ENCODE data around the gene MAD1L1. TPM values are rescaled to one million over a fixed set of nuclear protein-coding genes. Genes with fewer than 3 reads are reported as not detected.

MAD1L1 gene
- total and polyA plus RNA-seq, 2 of the 4 experiments (the other 2 are of a cell fraction) = 29.0 to 40.9 TPM

DNA sequence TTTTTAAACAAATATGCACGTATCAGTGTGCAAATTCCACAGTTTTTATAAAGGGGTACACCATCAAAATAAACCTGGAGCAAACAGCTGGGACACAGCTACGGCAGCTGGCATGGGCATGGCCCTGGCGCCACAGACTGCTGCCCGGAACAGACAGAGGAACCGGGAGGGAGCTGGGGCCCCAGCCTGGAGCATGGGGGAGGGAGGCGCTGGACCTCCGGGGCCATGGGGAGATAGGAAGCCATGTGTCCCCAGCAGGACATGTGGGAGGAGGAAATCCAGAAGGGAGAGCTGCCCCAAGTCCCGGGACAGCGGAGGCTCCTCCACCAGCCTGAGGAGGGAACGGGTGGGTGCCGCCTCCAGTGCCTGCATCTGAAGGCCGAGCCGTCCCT lies 180.1 kb downstream of the MAD1L1 start:
- Histone ChIP-seq H3K4me3 (ENCODE audit: insufficient read depth, low read depth, low read length) (no peak overlapping the region), H3K27me3 (ENCODE audit: control insufficient read depth, insufficient read depth, low read length) (no peaks in the 10 kb centered on the region), H3K4ac (ENCODE audit: low read depth, low read length) (no peak overlapping the region), H2AFZ (replicated peaks; ENCODE audit: low read length, poor library complexity) (no peak overlapping the region), H3K14ac (replicated peaks; ENCODE audit: low read depth, low read length) (no peak overlapping the region), H4K20me1 (ENCODE audit: insufficient read depth, low read length) (peaks cover 4% of the 10 kb centered on the region), H4K8ac (ENCODE audit: low read depth in 2 of 2, low read length in 2 of 2) (no peak overlapping the region), H3K18ac (ENCODE audit: low read depth, low read length) (no peak overlapping the region), H3K9me3 (ENCODE audit: control insufficient read depth, insufficient read depth, low read length) (no peaks in the 10 kb centered on the region), H4K91ac (ENCODE audit: insufficient read depth, low read depth, low read length) (no peak overlapping the region), H3K4me2 (ENCODE audit: low read depth, low read length) (no peak overlapping the region), H3K23ac (ENCODE audit: low read depth, low read length) (no peak overlapping the region), H2AK5ac (ENCODE audit: low read depth, low read length) (no peak overlapping the region), H2BK120ac (ENCODE audit: low read depth, low read length) (no peak overlapping the region), H3K9ac (ENCODE audit: low read depth, low read length) (no peak overlapping the region), H2AK9ac (replicated peaks; ENCODE audit: low read depth, low read length, poor library complexity) (no peak overlapping the region), H3K56ac (ENCODE audit: extremely low read depth, insufficient read depth, low read length) (no peak overlapping the region), H4K5ac (ENCODE audit: low read depth, low read length) (no peak overlapping the region), H2BK20ac (ENCODE audit: low read depth, low read length) (no peak overlapping the region), H3K9me1 (ENCODE audit: insufficient read depth, low read length) (peaks cover 3% of the 10 kb centered on the region), H3K27ac (ENCODE audit: insufficient read depth, low read length) (no peak overlapping the region), H2BK5ac (ENCODE audit: low read depth, low read length, poor library complexity, severe bottlenecking) (no peak overlapping the region), H3K79me1 (ENCODE audit: low read depth in 1 of 2, low read length in 2 of 2) (peaks cover 4 to 14% of the 10 kb centered on the region in 2 experiments), H3K4me1 (ENCODE audit: control insufficient read depth, insufficient read depth, low read length) (no peaks in the 10 kb centered on the region), H2BK15ac (ENCODE audit: low read depth, low read length) (no peak overlapping the region), H3K36me3 (ENCODE audit: control insufficient read depth, insufficient read depth, low read length) (no peaks in the 10 kb centered on the region; the same call in 1 of the 2 replicates)
- in situ Hi-C loops (cut with MboI; ENCODE audit: low sequenced_read_pairs) = no loop called here
- BruUV-seq (replicated peaks) = no TSS peak
- ChIA-PET CTCF (no interaction called here), POLR2A (ENCODE audit: unreplicated experiment) (no interaction called here)
- no peak for TF ChIP-seq CHD1 (IDR thresholded peaks at IDR 0.05; ENCODE audit: low read depth, low read length)
- no peak for TF ChIP-seq SMC3 (IDR thresholded peaks at IDR 0.05; ENCODE audit: low read depth, low read length)
- TF ChIP-seq MAZ (IDR thresholded peaks at IDR 0.05; ENCODE audit: borderline replicate concordance, low read depth, low read length) = no peak
- no peak for TF ChIP-seq MAFK (IDR thresholded peaks at IDR 0.05; ENCODE audit: low read depth, low read length)
- TF ChIP-seq BHLHE40 (IDR thresholded peaks at IDR 0.05; ENCODE audit: low read depth, low read length) = no peak
- TF ChIP-seq, protein P1, sequence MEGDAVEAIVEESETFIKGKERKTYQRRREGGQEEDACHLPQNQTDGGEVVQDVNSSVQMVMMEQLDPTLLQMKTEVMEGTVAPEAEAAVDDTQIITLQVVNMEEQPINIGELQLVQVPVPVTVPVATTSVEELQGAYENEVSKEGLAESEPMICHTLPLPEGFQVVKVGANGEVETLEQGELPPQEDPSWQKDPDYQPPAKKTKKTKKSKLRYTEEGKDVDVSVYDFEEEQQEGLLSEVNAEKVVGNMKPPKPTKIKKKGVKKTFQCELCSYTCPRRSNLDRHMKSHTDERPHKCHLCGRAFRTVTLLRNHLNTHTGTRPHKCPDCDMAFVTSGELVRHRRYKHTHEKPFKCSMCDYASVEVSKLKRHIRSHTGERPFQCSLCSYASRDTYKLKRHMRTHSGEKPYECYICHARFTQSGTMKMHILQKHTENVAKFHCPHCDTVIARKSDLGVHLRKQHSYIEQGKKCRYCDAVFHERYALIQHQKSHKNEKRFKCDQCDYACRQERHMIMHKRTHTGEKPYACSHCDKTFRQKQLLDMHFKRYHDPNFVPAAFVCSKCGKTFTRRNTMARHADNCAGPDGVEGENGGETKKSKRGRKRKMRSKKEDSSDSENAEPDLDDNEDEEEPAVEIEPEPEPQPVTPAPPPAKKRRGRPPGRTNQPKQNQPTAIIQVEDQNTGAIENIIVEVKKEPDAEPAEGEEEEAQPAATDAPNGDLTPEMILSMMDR (conservative IDR thresholded peaks at IDR 0.05; ENCODE audit: low read depth, low read length) = no peak
- no peak for TF ChIP-seq POLR2A (IDR thresholded peaks at IDR 0.05; ENCODE audit: low read depth, low read length)
- TF ChIP-seq FOS (IDR thresholded peaks at IDR 0.05; ENCODE audit: low read depth, low read length) = no peak
- TF ChIP-seq CEBPB (IDR thresholded peaks at IDR 0.05; ENCODE audit: low read depth, low read length) = no peak
- no peak for TF ChIP-seq RAD21 (IDR thresholded peaks at IDR 0.05; ENCODE audit: low read length)
- TF ChIP-seq RCOR1 (IDR thresholded peaks at IDR 0.05; ENCODE audit: insufficient replicate concordance, low read length) = no peak
- TF ChIP-seq MXI1 (IDR thresholded peaks at IDR 0.05; ENCODE audit: borderline replicate concordance, low read depth, low read length) = no peak
- TF ChIP-seq, protein P2, sequence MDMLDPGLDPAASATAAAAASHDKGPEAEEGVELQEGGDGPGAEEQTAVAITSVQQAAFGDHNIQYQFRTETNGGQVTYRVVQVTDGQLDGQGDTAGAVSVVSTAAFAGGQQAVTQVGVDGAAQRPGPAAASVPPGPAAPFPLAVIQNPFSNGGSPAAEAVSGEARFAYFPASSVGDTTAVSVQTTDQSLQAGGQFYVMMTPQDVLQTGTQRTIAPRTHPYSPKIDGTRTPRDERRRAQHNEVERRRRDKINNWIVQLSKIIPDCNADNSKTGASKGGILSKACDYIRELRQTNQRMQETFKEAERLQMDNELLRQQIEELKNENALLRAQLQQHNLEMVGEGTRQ (IDR thresholded peaks at IDR 0.05; ENCODE audit: low read depth, low read length) = no peak
- TF ChIP-seq RFX5 (IDR thresholded peaks at IDR 0.05; ENCODE audit: low read depth, low read length) = no peak
- no peak for TF ChIP-seq NFE2L2 (IDR thresholded peaks at IDR 0.05; ENCODE audit: low read depth, low read length)
- TF ChIP-seq, protein P3, sequence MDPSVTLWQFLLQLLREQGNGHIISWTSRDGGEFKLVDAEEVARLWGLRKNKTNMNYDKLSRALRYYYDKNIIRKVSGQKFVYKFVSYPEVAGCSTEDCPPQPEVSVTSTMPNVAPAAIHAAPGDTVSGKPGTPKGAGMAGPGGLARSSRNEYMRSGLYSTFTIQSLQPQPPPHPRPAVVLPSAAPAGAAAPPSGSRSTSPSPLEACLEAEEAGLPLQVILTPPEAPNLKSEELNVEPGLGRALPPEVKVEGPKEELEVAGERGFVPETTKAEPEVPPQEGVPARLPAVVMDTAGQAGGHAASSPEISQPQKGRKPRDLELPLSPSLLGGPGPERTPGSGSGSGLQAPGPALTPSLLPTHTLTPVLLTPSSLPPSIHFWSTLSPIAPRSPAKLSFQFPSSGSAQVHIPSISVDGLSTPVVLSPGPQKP (IDR thresholded peaks at IDR 0.05; ENCODE audit: borderline replicate concordance, low read depth, low read length) = no peak
- dilution Hi-C loops (cut with HindIII; ENCODE audit: low sequenced_read_pairs, unreplicated experiment) = no loop called here
- ATAC-seq (ENCODE audit: low read depth) (no peak), DNase-seq (no peak)
- WGBS, 2 experiments (ENCODE audit: extremely low coverage in 2 of 2, insufficient read length in 1 of 2) = 66% methylated on average over 5 of the region's 13 CpGs; no CpG with 5 or more reads in 1 of the 2 experiments
- intact Hi-C loops (cut with micrococcal nuclease) = no loop called here
